NCI-H69 (cell line): ENCODE results near the gene XYLT2.
"Not testable (repeated sequence)": the region's sequence is repeated elsewhere in the genome, so short reads cannot be mapped to it uniquely, and the experiment has no call there.

Source experiments
- DNase-seq: peaks from one replicate; lab custom pipeline; 2025; lab: John Stamatoyannopoulos, UW

XYLT2 gene

GRCh38 chr17:50345432-50346312 lies at the start of gene XYLT2:
Gene XYLT2 (plus strand): TSS chr17:50346126. CDS start chr17:50346141, 15 bp downstream.
- DNase-seq = peak; percentile 98

- DNase-seq = peak; percentile 90
Measured at GRCh38 chr17:50297407-50297865, 48.5 kb upstream of the XYLT2 start.

GRCh38 chr17:50298018-50298417 lies 47.9 kb upstream of the XYLT2 start:
- DNase-seq = peak; percentile 16

GRCh38 chr17:50299776-50300175 lies 46.1 kb upstream of the XYLT2 start:
- DNase-seq = no peak

- not testable (repeated sequence) for DNase-seq
Measured at GRCh38 chr17:50300824-50301223, 45.1 kb upstream of the XYLT2 start.

- peak; percentile 57 for DNase-seq
Measured at GRCh38 chr17:50301891-50302584, 43.9 kb upstream of the XYLT2 start.

- DNase-seq = peak; percentile 12
Measured at GRCh38 chr17:50303051-50303450, 42.9 kb upstream of the XYLT2 start.

DNA sequence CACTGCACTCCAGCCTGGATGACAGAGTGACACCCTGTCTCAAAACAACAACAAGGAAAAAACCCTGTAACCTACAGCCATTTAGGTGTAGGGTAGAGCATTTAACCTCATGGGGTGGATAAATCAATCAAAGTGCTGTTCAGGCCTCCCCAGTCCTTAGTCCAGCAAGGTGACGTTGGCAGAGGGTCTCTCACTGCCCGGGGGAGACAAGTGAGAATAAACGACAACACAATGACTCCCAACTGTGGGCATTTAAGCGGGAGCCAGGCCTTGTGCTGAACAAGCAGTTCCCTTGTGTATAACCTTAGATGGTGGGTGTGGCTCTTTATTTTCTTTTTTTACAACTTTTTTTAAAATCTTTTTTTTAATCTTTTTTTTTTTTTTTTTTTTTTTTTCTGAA lies 42.3 kb upstream of the XYLT2 start:
- peak; percentile 17 for DNase-seq

DNA sequence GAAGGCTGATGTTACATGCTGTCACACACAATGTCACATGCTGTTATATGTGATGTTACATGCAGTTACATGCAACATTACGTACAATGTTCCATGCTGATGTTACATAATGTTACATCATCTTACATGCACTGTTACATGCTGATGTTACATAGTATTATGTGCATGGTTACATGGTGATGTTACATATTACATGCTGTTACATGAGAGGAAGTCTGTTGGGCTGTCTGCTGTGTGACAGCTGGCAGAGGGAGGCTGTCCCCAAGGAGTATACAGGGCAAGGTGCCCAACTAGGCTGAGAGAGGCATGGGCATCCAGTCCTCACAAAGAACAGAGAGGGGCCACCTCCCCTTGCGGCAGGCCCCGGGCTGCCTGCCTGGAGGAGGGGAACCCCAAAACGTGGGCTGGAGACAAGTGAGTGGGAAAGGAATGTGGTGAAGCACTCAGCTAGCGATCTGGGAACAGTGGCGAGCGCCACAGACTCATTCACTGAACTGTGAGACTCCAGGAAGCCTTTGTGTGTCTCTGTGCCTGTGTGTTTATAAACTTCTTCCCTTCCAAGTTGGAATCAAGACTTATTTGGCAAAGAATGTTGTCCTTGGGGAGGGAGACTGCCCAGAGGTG lies 41.0 kb upstream of the XYLT2 start:
- DNase-seq = peak; percentile 39

DNA sequence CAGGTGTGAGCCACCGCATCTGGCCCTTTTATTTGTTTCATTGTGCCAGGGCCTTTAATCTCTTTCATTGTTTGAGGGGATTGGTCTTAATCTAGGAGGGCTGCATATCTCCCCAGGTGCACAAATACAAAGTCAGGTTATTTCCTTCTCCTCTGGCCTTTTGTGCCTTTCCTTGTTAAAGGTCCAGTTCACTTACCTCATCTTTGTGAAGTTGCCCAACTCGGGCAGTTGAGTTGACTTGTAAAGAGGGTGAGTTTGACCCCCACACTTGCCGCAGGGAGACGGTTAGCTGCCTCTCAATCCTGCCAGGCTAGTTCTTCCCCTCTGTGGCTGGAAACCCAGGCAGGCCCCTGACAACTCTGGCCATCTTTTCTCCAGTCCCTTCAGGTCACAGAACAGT lies 38.3 kb upstream of the XYLT2 start:
- DNase-seq = no peak

DNA sequence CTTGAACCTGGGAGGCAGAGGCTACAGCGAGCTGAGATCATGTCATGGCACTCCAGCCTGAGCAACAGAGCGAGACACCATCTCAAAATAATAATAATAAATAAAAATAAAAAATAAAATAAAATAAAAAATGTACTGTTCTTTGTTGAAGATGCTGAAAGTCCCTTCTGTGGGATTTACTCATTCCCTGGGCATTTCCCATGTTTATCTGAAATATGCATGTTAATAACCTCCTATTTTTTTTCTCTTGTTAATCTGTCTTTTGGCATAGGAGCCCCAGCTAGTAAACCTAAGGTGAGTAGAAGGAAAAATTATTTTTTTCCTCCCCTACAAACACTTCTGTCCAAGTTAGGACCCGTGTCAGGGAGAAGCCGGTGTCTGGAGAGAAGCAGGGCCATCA lies 37.3 kb upstream of the XYLT2 start:
- no peak for DNase-seq

DNA sequence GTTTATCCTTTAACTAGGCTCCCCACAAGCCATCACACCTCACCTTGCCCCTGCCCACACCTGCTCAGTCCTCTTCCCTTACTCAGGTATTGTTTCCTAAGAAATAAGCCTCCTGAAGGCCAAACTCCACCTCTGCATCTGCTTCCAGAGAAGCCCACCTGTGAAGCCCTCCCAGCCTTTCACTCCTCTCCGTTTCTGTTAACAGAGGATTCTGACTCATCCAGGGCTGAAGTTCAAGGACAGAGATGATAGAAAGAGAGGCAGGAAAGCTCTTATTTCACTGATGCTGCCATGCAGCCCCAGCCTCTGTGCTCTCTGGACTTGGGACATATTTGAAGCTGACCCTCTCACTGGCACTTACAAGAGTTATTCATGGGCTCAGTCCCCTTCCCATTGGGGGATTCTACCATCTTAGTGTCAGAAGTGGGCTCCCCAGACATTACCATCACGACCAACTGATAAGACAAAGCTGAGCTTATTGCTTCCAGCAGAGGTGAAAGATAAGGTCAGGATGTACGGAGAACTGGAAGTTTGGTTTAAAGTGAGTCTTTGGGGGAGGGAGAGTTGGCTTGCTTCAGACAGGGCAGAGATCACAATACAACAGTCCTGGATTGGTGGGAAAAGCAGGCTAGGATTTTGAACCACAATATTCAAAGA lies 35.3 kb upstream of the XYLT2 start:
- DNase-seq = no peak

GRCh38 chr17:50311112-50311460 lies 34.8 kb upstream of the XYLT2 start:
- DNase-seq = peak; percentile 24

GRCh38 chr17:50311483-50311882 lies 34.4 kb upstream of the XYLT2 start:
- DNase-seq = no peak

GRCh38 chr17:50312308-50312707 lies 33.6 kb upstream of the XYLT2 start:
- no peak for DNase-seq

DNA sequence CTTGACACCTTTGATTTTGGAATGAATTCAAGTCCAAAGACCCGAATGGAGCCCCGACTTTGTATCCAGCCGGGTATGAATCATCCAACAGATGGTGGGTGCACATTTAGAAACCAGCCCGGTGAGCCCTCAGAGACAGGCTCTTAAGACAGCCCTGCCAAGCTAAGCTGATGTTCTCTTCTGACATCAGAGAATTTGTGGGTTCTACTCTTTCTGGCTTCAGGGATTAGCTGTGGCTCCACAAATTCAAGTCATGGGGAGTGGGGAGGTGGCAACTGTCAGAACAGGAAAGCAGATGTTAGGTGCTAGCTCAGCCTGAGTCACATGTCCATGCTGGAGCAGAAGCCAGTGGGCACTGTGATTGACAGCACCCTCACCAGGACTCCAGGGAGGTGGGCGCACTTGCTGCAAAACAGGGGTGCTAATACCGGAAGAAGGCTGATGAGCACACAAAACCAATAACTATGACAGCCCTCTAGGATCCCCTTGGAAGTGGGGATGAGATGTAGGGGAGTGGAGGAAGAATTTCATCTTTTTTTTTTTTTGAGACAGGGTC lies 31.4 kb upstream of the XYLT2 start:
- no peak for DNase-seq

- DNase-seq = peak; percentile 69
Measured at GRCh38 chr17:50316016-50316587, 29.8 kb upstream of the XYLT2 start.

- DNase-seq = not testable (repeated sequence)
Measured at GRCh38 chr17:50316660-50317059, 29.3 kb upstream of the XYLT2 start.

DNA sequence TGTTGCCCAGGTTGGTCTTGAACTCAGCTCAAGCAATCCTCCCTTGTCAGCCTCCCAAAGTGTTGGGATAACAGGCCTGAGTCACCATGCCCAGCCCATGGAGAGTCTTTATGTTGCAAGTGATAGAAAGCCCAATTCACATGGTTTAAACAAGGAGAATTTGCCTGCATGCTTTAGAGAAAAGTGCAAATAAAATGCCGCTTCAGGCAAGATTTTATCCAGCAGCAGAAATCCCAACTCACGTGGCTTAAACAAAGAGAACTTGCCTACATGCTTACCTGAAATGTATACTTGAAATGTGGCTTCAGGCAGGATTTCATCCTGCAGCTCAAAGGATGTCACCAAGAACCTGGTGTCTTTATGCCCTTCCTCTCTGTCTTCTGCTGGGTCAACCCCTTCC lies 28.8 kb upstream of the XYLT2 start:
- DNase-seq = no peak

DNA sequence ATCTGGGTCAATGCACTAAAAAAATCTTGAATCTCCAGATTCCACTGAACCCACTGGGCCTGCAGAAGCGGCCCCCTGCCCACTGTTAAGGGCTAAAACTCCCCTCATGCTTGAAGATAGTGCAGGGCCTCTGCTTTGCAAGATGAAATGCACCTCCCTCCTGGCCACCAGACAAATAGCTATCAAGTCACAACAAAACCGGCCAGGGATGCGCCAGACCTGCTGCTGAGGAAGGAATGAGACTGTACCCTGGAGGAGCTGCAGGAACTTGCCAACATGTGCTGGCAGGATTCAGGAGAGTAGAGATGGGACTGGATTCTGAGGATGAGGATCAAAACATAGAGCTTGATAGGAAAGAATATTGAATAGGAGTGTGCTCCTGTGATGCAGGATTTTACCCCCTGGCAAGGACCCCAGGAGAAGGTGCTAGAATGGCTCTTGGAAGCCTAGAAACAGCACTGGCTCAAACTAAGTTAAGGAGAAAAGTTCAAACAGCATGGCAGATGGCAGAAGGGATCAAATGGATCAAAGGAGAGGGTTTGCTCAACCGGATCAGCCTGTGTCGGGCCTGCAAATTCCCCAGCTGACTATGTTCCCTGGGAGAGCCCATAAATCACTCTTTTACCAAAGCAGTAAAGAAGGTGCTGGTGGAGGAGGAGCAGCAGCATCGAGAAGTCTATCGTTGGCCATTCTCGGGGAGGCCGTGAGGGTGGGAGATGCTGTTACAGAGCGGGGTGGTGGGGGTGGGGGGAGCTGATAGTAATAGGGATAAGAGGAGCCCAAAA lies 27.2 kb upstream of the XYLT2 start:
- peak; percentile 80 for DNase-seq
